ENCODE results near the gene TMOD1. TPM values are rescaled to one million over a fixed set of nuclear protein-coding genes. Genes with fewer than 3 reads are reported as not detected.

Gene TMOD1
- total and polyA plus RNA-seq, 2 of the 8 experiments (the other 6 are each of a cell fraction or from before 2014, with no cell fraction given), result 0.17 to 0.88 TPM

GRCh38 chr9:97565262-97565661, 63.8 kb downstream of the TMOD1 start:
- POLR2A ChIA-PET (ENCODE audit: partially characterized antibody), result interaction anchor here (0.5 kb wide), 1 partner anchor 11 kb away, joined by 3 read pairs; no protein-coding TSS in a partner anchor
- Histone ChIP-seq H3K23ac (ENCODE audit: insufficient read length) (no peak overlapping the region), H3K4me2 (ENCODE audit: insufficient read depth in 1 of 2, low read depth in 2 of 2, low read length in 2 of 2) (no peak overlapping the region), H3K27ac (ENCODE audit: low read depth, low read length) (no peak overlapping the region), H3K18ac (ENCODE audit: extremely low read depth, low read length) (no peak overlapping the region), H2BK120ac (replicated peaks; ENCODE audit: low read depth, low read length) (no peak overlapping the region), H2BK20ac (ENCODE audit: low read length) (no peak overlapping the region), H2AFZ (ENCODE audit: low read length) (no peak overlapping the region), H3K4ac (replicated peaks; ENCODE audit: insufficient read length, low read depth, low read length) (no peak overlapping the region), H2BK5ac (ENCODE audit: low read depth, low read length) (no peak overlapping the region), H4K91ac (replicated peaks; ENCODE audit: insufficient read length, low read length) (no peak overlapping the region), H3K79me2 (ENCODE audit: control insufficient read depth in 1 of 2, insufficient read depth in 2 of 2, low read length in 2 of 2) (no peaks in the 10 kb centered on the region), H2BK15ac (ENCODE audit: low read length) (no peak overlapping the region), H3K9me3 (ENCODE audit: insufficient read depth in 2 of 2, low read depth in 1 of 2, low read length in 1 of 2) (no peaks in the 10 kb centered on the region), H2AK5ac (ENCODE audit: low read depth, low read length) (no peak overlapping the region), H2BK12ac (ENCODE audit: low read depth, low read length) (no peak overlapping the region), H3K27me3 (replicated peaks in 1 of 4; ENCODE audit: control insufficient read depth in 3 of 4, extremely low read depth in 1 of 4, insufficient read depth in 3 of 4, low read length in 3 of 4) (no peaks in the 10 kb centered on the region), H3K4me1 (replicated peaks in 1 of 4; ENCODE audit: control insufficient read depth in 3 of 4, insufficient read depth in 4 of 4, low read length in 3 of 4) (peaks cover 2 to 6% (median 3%) of the 10 kb centered on the region in 4 experiments; a peak in 6 of 7 replicates), H3K23me2 (ENCODE audit: low read depth, low read length) (no peaks in the 10 kb centered on the region), H3K4me3 (ENCODE audit: extremely low read depth in 1 of 4, insufficient read depth in 2 of 4, low read depth in 3 of 4, low read length in 4 of 4) (no peak overlapping the region), H4K8ac (ENCODE audit: extremely low read depth, insufficient read depth, low read length) (no peak overlapping the region), H3K9ac (replicated peaks in 1 of 4; ENCODE audit: extremely low read depth in 1 of 4, low read depth in 3 of 4, low read length in 3 of 4) (no peak overlapping the region), H3K79me1 (ENCODE audit: low read depth, low read length) (no peaks in the 10 kb centered on the region), H3K14ac (ENCODE audit: insufficient read length) (no peak overlapping the region), H4K5ac (ENCODE audit: insufficient read length, low read depth, low read length) (no peak overlapping the region), H4K20me1 (replicated peaks in 1 of 2; ENCODE audit: control insufficient read depth in 1 of 2, insufficient read depth in 2 of 2, low read length in 2 of 2) (no peaks in the 10 kb centered on the region), H3K36me3 (ENCODE audit: control insufficient read depth in 2 of 4, insufficient read depth in 4 of 4, low read length in 3 of 4) (no peaks in the 10 kb centered on the region), H3K56ac (replicated peaks; ENCODE audit: insufficient read length, low read depth, low read length) (no peak overlapping the region)
- TF ChIP-seq TBP (IDR thresholded peaks at IDR 0.05; ENCODE audit: low read depth, low read length) (no peak), BACH1 (IDR thresholded peaks at IDR 0.05; ENCODE audit: low read length) (no peak), NANOG (IDR thresholded peaks at IDR 0.05; ENCODE audit: insufficient read depth, low read depth, low read length, poor library complexity, severe bottlenecking) (no peak), SIRT6 (IDR thresholded peaks at IDR 0.05; ENCODE audit: low read length) (no peak), SIN3A (conservative IDR thresholded peaks at IDR 0.05 in 1 of 2, IDR thresholded peaks at IDR 0.05 in 1 of 2; ENCODE audit: low read depth in 1 of 2, low read length in 2 of 2) (no peak), SIX5 (IDR thresholded peaks at IDR 0.05; ENCODE audit: low read depth, low read length) (no peak), CTCF (IDR thresholded peaks at IDR 0.05; ENCODE audit: control extremely low read depth in 1 of 3, insufficient read depth in 1 of 3, low read depth in 1 of 3, low read length in 3 of 3) (no peak), FOSL1 (IDR thresholded peaks at IDR 0.05; ENCODE audit: insufficient read depth, low read depth, low read length) (no peak)
- WGBS, 2 experiments (ENCODE audit: extremely low coverage in 1 of 2, insufficient coverage in 1 of 2, insufficient read length in 1 of 2, insufficient replicate concordance in 2 of 2, low coverage in 1 of 2, low lambda C conversion rate in 2 of 2, missing lambda C conversion rate in 1 of 2), result 94% methylated on average over 5 of the region's 5 CpGs; no CpG with 5 or more reads in 1 of the 2 experiments
- FAIRE-seq (no peak), DNase-seq (ENCODE audit: low read depth in 1 of 2, low spot score in 2 of 2) (no peak)
- CTCF ChIA-PET (ENCODE audit: partially characterized antibody), result interaction anchor here (1.0 to 1.1 kb wide), 2 partner anchors 10 to 34 kb away, joined by 3 read pairs; no protein-coding TSS in a partner anchor

All from H1 (cell line).